Gastrocnemius medialis (tissue), 4 donors: ENCODE results near the gene CRHBP.

ENCODE experiments used
- POLR2A ChIP-seq, 2 donors: fragments of 450-650 bp; IDR thresholded peaks; one replicate each; pipeline ENCODE4 v1.6.1; 2017; ENCODE audit warnings: antibody characterized with exemption in 2 of 2, mild to moderate bottlenecking in 2 of 2, moderate library complexity in 2 of 2
- TF ChIP-seq, protein P1 (sequence below), 5 experiments: fragments of 450-650 bp in 3 of 5; fragments of 200-600 bp in 2 of 5; sonication (generic) in 2 of 5; IDR thresholded peaks in 4 of 5; conservative IDR thresholded peaks in 1 of 5; 1 replicate in 4 of 5; 2 replicates in 1 of 5; pipeline ENCODE4 v1.5.1; 2016 to 2019; ENCODE audit warnings: antibody characterized with exemption in 5 of 5, mild to moderate bottlenecking in 3 of 5, moderate library complexity in 3 of 5

DNA sequence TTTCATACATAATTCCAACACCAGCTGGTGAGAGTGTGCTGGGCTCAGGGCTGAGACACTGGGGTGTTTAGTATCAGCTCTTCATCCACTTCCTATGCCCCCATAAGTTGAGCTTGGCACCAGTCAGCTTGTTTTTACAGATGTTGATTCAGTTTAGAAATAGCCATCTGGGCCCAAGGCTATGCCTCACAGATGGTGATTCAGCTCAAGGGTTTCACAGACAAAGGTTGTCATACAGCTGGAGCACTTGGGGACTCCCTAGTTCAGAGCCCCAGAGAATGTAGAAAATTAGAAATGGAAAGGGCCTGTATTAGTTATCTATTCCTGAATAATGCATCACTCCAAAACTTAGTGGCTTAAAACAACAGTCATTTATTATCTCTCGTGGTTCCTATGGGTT lies 10.3 kb upstream of the CRHBP start:
- TF ChIP-seq, protein P1, sequence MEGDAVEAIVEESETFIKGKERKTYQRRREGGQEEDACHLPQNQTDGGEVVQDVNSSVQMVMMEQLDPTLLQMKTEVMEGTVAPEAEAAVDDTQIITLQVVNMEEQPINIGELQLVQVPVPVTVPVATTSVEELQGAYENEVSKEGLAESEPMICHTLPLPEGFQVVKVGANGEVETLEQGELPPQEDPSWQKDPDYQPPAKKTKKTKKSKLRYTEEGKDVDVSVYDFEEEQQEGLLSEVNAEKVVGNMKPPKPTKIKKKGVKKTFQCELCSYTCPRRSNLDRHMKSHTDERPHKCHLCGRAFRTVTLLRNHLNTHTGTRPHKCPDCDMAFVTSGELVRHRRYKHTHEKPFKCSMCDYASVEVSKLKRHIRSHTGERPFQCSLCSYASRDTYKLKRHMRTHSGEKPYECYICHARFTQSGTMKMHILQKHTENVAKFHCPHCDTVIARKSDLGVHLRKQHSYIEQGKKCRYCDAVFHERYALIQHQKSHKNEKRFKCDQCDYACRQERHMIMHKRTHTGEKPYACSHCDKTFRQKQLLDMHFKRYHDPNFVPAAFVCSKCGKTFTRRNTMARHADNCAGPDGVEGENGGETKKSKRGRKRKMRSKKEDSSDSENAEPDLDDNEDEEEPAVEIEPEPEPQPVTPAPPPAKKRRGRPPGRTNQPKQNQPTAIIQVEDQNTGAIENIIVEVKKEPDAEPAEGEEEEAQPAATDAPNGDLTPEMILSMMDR (IDR thresholded peaks at IDR 0.05 in 4 of 5, conservative IDR thresholded peaks at IDR 0.05 in 1 of 5), result no peak
- TF ChIP-seq POLR2A (IDR thresholded peaks at IDR 0.05), result no peak
